Measurements from ENCODE around the gene RTP2.

The RTP2 gene

DNA sequence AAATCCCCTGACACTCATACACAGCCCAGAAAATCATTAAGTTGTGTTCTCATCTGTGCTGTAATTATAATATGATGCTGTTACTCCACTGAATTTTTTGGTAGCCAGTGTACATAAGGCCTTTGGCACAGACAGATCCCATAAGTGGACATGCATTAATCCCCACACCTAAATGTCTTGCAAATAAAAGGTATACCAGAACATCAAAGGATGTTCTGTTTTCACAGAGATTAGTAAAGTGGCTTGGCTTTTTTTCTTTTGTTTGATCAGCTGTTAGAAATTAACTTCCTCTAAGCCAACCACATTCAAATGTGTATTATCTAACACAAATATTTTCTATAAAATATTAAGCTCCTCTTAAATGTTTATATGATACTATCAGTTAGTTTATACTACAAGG, 34.8 kb downstream of the RTP2 start:
- no peak for DNase-seq (ENCODE audit: low read depth)

DNA sequence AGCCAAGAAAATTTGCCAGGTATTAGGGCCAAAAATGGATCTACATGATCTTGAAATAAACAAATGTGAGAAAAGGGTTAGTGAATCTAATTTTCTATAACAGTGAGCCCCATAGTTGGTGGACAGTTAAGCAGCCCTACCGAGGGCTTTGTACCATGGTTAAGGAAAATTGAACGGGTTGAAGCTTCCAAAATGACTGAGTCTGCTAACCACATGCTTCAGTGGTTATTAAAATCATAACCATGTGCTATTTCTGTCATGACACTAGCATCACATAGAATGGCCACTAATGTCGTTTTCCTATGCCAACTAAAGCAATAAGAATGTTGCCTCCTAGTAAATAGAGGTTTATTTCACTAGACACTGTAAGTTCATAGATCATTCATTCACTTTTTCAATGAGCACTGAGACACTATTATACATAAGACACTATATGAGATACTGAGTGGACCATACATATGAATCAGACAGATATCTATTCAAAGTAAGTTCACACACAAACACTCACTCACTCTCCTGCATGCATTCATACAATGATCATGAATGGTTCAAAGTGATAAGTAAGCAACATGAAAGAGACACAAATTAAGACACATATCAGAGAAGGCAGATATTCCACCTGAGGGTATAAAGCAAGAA, 36.5 kb downstream of the RTP2 start:
- DNase-seq (ENCODE audit: low read depth): no peak

DNA sequence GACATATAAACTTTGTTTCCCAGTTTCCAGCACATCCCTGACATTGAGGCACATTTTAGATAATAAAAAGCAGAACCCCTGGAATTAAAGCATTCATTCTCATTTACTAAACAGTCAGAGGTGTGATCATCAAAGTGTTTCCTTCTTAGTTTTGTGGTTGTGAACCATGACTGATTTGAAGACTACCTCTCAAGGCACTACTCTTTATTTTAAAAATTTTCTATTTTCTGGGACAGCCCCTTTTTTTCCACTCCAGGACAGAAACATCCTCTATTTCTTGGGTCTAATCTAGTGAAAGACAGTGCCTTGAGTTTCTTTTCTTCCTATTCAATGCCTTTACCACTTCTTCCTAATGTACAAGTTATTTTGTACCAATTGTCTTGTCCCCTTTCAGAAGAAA, 37.3 kb downstream of the RTP2 start:
- DNase-seq (ENCODE audit: low read depth): no peak

DNA sequence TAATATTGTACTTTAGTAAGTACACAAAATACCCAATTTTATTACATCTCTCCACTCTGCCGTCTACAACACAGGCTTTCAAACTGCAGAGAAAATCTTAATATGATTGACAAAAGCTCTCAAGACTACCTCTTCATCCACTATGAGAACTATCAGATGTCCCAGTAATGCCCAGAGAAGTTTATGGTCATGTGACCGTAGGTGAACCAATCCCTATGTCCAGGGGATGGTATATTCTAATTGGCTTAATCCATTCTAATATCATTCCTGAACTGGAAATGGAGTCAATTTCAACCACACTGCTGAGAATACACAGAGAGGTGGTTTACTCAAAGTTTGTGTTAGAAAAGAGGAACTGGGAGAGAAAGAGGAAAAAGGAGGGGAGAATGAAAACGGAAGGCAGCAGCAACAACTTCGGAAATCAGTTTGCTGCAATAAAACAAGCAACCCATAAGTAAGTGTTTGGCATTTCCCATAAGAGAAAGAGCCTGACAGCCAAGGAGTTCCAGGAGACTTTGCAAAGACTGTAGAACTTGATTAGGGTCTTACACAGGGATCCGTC, 39.4 kb downstream of the RTP2 start:
- DNase-seq (ENCODE audit: low read depth): no peak

DNA sequence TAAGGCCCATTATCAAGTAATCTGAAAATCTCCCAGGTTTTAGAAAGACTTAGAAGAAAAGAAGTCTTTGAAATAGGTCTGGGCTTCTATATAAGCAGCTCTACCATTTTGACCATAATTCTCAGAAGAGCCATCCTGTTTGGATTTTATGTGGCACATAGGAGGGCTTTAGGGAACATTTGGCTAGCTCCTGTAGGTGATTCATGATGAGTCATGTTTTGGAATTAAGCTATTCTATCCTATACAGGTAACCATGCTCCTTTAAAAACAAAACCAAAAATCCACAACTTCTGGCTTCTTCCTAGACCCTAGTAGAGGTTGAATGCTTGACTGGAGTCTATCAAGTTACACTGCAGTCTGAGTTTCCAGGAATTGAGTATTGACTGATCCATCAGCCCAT, 41.1 kb downstream of the RTP2 start:
- no peak for DNase-seq (ENCODE audit: low read depth)

DNA sequence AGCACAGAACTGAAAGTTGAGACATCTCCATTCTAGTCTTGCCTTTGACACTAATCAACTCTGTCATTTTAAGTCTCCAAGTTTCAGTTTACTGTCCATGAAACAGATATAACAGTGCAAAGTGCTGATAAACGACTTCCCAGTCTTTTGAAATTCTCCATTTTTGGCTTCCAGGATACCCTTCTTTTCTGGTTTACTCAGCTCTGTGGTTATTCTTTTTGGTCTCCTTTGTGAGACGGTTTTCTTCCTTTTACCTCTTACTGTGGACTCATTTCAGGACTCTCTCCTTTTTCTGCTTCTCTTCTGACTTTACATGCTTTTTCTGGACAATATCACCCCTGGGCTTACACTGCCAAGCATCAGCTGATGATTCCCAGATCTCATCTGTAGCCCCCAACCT, 51.1 kb downstream of the RTP2 start:
- DNase-seq (ENCODE audit: low read depth): no peak
